Thoracic aorta (tissue), 2 donors: ENCODE data around the gene CLRN3. TPM values are rescaled to one million over a fixed set of nuclear protein-coding genes. Genes with fewer than 3 reads are reported as not detected.

Source experiments
- ATAC-seq: fragments of 150-250 bp; one replicate; pipeline ENCODE4 v1.8.0; 2017; ENCODE audit warnings: low read depth; ENCODE audit not compliant: insufficient number of reproducible peaks, low FRiP score
- DNase-seq: peaks from one replicate; pipeline ENCODE4 v3.0.0-alpha.2; 2020; ENCODE audit warnings: low spot score
- H3K27ac ChIP-seq, 2 donors: fragments of 200-600 bp; sonication (generic); 1 replicate in 1 of 2; 2 replicates in 1 of 2; pipeline ENCODE4 v1.5.1; 2016; ENCODE audit warnings: mild to moderate bottlenecking in 2 of 2, moderate library complexity in 2 of 2
- H3K27me3 ChIP-seq: fragments of 200-600 bp; sonication (generic); replicated peaks from 2 replicates; pipeline ENCODE4 v1.6.0; 2016; ENCODE audit warnings: mild to moderate bottlenecking; ENCODE audit not compliant: insufficient read depth
- H3K36me3 ChIP-seq: fragments of 200-600 bp; sonication (generic); one replicate; pipeline ENCODE4 v1.5.1; 2016
- H3K4me1 ChIP-seq, 2 donors: fragments of 200-600 bp; sonication (generic); 1 replicate in 1 of 2; 2 replicates in 1 of 2; pipeline versions ENCODE4 v1.5.1 to v1.6.0; 2016; ENCODE audit warnings: low read depth in 2 of 2, mild to moderate bottlenecking in 1 of 2; ENCODE audit not compliant: control insufficient read depth in 1 of 2
- H3K4me3 ChIP-seq: fragments of 200-600 bp; sonication (generic); 2 replicates; pipeline ENCODE4 v1.5.1; 2016; ENCODE audit warnings: mild to moderate bottlenecking
- H3K9me3 ChIP-seq: fragments of 200-600 bp; sonication (generic); 2 replicates; pipeline ENCODE4 v1.5.1; 2016
- CTCF ChIP-seq: fragments of 200-600 bp; sonication (generic); IDR thresholded peaks from one replicate; pipeline ENCODE4 v1.5.1; 2019; ENCODE audit warnings: antibody characterized with exemption
- total RNA-seq, 2 donors: library from RNA; depleted of rRNA; stranded (reverse); fragments of >200 nt; gene quantifications; one replicate each; pipeline versions ENCODE4 v1.1.0 to v1.2.3, GENCODE V29; 2016

CLRN3 gene
- total RNA-seq, 2 donors from 2014 or later = not detected

GRCh38 chr10:127832501-127832900 is 60.2 kb downstream of the CLRN3 start:
- ATAC-seq = no peak
- H3K4me3 ChIP-seq = no peak overlapping the region
- no peaks in the 10 kb centered on the region for H3K4me1 ChIP-seq
- no peak overlapping the region for H3K27ac ChIP-seq
- H3K27me3 ChIP-seq = no peaks in the 10 kb centered on the region
- TF ChIP-seq CTCF = no peak
- no peaks in the 10 kb centered on the region for H3K9me3 ChIP-seq
- no peaks in the 10 kb centered on the region for H3K36me3 ChIP-seq
- no peak for DNase-seq

- H3K4me1 ChIP-seq = no peaks in the 10 kb centered on the region
- no peak for ATAC-seq
- no peak overlapping the region for H3K4me3 ChIP-seq
- no peaks in the 10 kb centered on the region for H3K36me3 ChIP-seq
- no peak overlapping the region for H3K27ac ChIP-seq
- DNase-seq = no peak
- no peaks in the 10 kb centered on the region for H3K27me3 ChIP-seq
- H3K9me3 ChIP-seq = no peaks in the 10 kb centered on the region
- TF ChIP-seq CTCF = no peak
These were observed 62.3 kb downstream of the CLRN3 start for GRCh38 chr10:127830414-127830813.

Other genes with a start within 250 kb of the CLRN3 start
- gene FOXI2, start 155.8 kb downstream of the CLRN3 start, total RNA-seq = under 1 TPM in 1 of 2 donors, not detected in 1; 0.78 TPM
- gene PTPRE, start 14.2 kb upstream of the CLRN3 start, total RNA-seq = 10 to 100 TPM; 41.9 to 45.1 TPM
- gene MKI67, start 233.5 kb upstream of the CLRN3 start, total RNA-seq = 1 to 10 TPM in 1 of 2 donors, under 1 TPM in 1; 0.41 to 2.7 TPM